Fibroblast of lung (primary cell): ENCODE measurements around the gene COL24A1. TPM values are rescaled to one million over a fixed set of nuclear protein-coding genes. Genes with fewer than 3 reads are reported as not detected.
A peak's percentile ranks its signal among the peaks of the same experiment; 100 is the strongest.

Experiments used
- DNase-seq, 2 donors: peaks; one replicate each; pipeline versions ENCODE4 v3.0.0 to v3.0.0-alpha.2; 2010; ENCODE audit warnings: low read depth in 2 of 2
- H2AFZ ChIP-seq: 2 replicates; pipeline ENCODE4 v1.5.1; 2012; ENCODE audit warnings: low read length, control low read depth, inconsistent platforms
- H3K27ac ChIP-seq: 2 replicates; pipeline ENCODE4 v1.5.1; 2011; ENCODE audit warnings: low read length, control low read depth; ENCODE audit not compliant: insufficient read depth
- H3K27me3 ChIP-seq: 2 replicates; pipeline ENCODE4 v1.5.1; 2011; ENCODE audit warnings: mild to moderate bottlenecking, low read length; ENCODE audit not compliant: control insufficient read depth, insufficient read depth
- H3K36me3 ChIP-seq: 2 replicates; pipeline ENCODE4 v1.5.1; 2011; ENCODE audit warnings: low read length; ENCODE audit not compliant: control insufficient read depth, insufficient read depth
- H3K4me1 ChIP-seq: 2 replicates; pipeline ENCODE4 v1.5.1; 2011; ENCODE audit warnings: low read length; ENCODE audit not compliant: control insufficient read depth, insufficient read depth; ENCODE audit errors: extremely low read depth
- H3K4me2 ChIP-seq: 2 replicates; pipeline ENCODE4 v1.5.1; 2011; ENCODE audit warnings: low read length, control low read depth; ENCODE audit not compliant: insufficient read depth; ENCODE audit errors: extremely low read depth
- H3K4me3 ChIP-seq, 4 experiments: fragments of 200-600 bp in 1 of 4; sonication (generic) in 1 of 4; replicated peaks in 1 of 4; 2 replicates each; pipeline ENCODE4 v1.5.1; 2011 to 2016; ENCODE audit warnings: low read length in 4 of 4, low read depth in 3 of 4, mild to moderate bottlenecking in 3 of 4, control low read depth in 2 of 4, inconsistent platforms in 1 of 4, mixed read lengths in 1 of 4; ENCODE audit not compliant: insufficient read depth in 1 of 4; ENCODE audit errors: control extremely low read depth in 1 of 4
- H3K79me2 ChIP-seq: 2 replicates; pipeline ENCODE4 v1.5.1; 2012; ENCODE audit warnings: mild to moderate bottlenecking, low read length, inconsistent platforms; ENCODE audit not compliant: control insufficient read depth, insufficient read depth
- H3K9ac ChIP-seq: 2 replicates; pipeline ENCODE4 v1.5.1; 2011; ENCODE audit warnings: mild to moderate bottlenecking, low read length, control low read depth; ENCODE audit not compliant: insufficient read depth
- H3K9me3 ChIP-seq: 2 replicates; pipeline ENCODE4 v1.5.1; 2012; ENCODE audit warnings: low read depth, low read length; ENCODE audit not compliant: control insufficient read depth, insufficient read depth
- H4K20me1 ChIP-seq: 2 replicates; pipeline ENCODE4 v1.5.1; 2011; ENCODE audit warnings: low read length; ENCODE audit not compliant: control insufficient read depth, insufficient read depth; ENCODE audit errors: extremely low read depth
- CTCF ChIP-seq, 2 donors: IDR thresholded peaks in 1 of 2; conservative IDR thresholded peaks in 1 of 2; 1 replicate in 1 of 2; 2 replicates in 1 of 2; pipeline ENCODE4 v1.5.1; 2011 to 2012; ENCODE audit warnings: low read length in 2 of 2, control low read depth in 1 of 2, inconsistent platforms in 1 of 2, low read depth in 1 of 2, mild to moderate bottlenecking in 1 of 2
- EZH2 ChIP-seq: IDR thresholded peaks from 2 replicates; pipeline ENCODE4 v1.5.1; 2012; ENCODE audit warnings: low read length, control low read depth, mild to moderate bottlenecking; ENCODE audit errors: missing control alignments
- polyA plus RNA-seq, 2 donors: library from polyadenylated mRNA; depleted of rRNA in 1 of 2; stranded (reverse) in 1 of 2; unstranded in 1 of 2; fragments of >200 nt; gene quantifications; 2 replicates each; pipeline ENCODE4 v1.2.1, GENCODE V29; 2011 to 2012; ENCODE audit warnings: missing spikeins in 1 of 2
- total RNA-seq: library from RNA; depleted of rRNA; stranded (reverse); fragments of >200 nt; gene quantifications from 2 replicates; pipeline ENCODE4 v1.2.1, GENCODE V29; 2014

COL24A1 gene
- total and polyA plus RNA-seq, 2 donors (not counting 1 experiment from before 2014, with no cell fraction given) = 0.31 to 3.3 TPM

GRCh38 chr1:86169625-86170024 lies 13.1 kb upstream of the COL24A1 start:
- TF ChIP-seq CTCF (conservative IDR thresholded peaks at IDR 0.05 in 1 of 2, IDR thresholded peaks at IDR 0.05 in 1 of 2; ENCODE audit: low read depth in 1 of 2, low read length in 2 of 2) (peak; percentile 23 to 48), EZH2 (no peak)
- H3K9ac ChIP-seq = no peak overlapping the region
- peak in 1 of 2 donors; percentile 51 for DNase-seq

GRCh38 chr1:86159800-86160199 lies 3.2 kb upstream of the COL24A1 start:
- Histone ChIP-seq H2AFZ (no peak overlapping the region), H4K20me1 (no peaks in the 10 kb centered on the region), H3K4me1 (peaks cover 3% of the 10 kb centered on the region), H3K4me3 (no peak overlapping the region), H3K4me2 (no peak overlapping the region), H3K27ac (no peak overlapping the region), H3K9ac (no peak overlapping the region), H3K36me3 (no peaks in the 10 kb centered on the region), H3K9me3 (no peaks in the 10 kb centered on the region), H3K27me3 (no peaks in the 10 kb centered on the region), H3K79me2 (no peaks in the 10 kb centered on the region)
- TF ChIP-seq CTCF (conservative IDR thresholded peaks at IDR 0.05 in 1 of 2, IDR thresholded peaks at IDR 0.05 in 1 of 2; ENCODE audit: low read depth in 1 of 2, low read length in 2 of 2) = no peak
- DNase-seq = no peak

More at GRCh38 chr1:86169625-86170024, 13.1 kb upstream of the COL24A1 start:
- Histone ChIP-seq H3K36me3 (no peaks in the 10 kb centered on the region), H3K27ac (no peak overlapping the region), H3K27me3 (no peaks in the 10 kb centered on the region), H2AFZ (no peak overlapping the region), H3K4me3 (no peak overlapping the region), H4K20me1 (no peaks in the 10 kb centered on the region), H3K4me1 (no peaks in the 10 kb centered on the region), H3K9me3 (no peaks in the 10 kb centered on the region), H3K4me2 (no peak overlapping the region), H3K79me2 (no peaks in the 10 kb centered on the region)

GRCh38 chr1:86155807-86156565 lies 586 bp downstream of the COL24A1 start:
- Histone ChIP-seq H3K9ac (no peak overlapping the region), H3K79me2 (no peaks in the 10 kb centered on the region), H4K20me1 (no peaks in the 10 kb centered on the region), H3K4me1 (peaks cover 3% of the 10 kb centered on the region), H3K27ac (peak overlapping the region; percentile 31), H3K4me3 (peak overlapping the region; percentile 3 to 61 (median 40)), H2AFZ (peak overlapping the region; percentile 66), H3K4me2 (peak overlapping the region; percentile 84), H3K36me3 (no peaks in the 10 kb centered on the region), H3K27me3 (no peaks in the 10 kb centered on the region), H3K9me3 (no peaks in the 10 kb centered on the region)
- TF ChIP-seq EZH2 = no peak
- no peak for TF ChIP-seq CTCF (conservative IDR thresholded peaks at IDR 0.05 in 1 of 2, IDR thresholded peaks at IDR 0.05 in 1 of 2; ENCODE audit: low read depth in 1 of 2, low read length in 2 of 2)
- DNase-seq = peak; percentile 53 to 75
